HG03342 (cell line): ENCODE data around the gene SKIC8.

Experiments used
- ATAC-seq: cut with Tn5 transposase; IDR thresholded peaks from one replicate; pipeline ENCODE4 v1.9.1; 2021; ENCODE audit warnings: mild to moderate bottlenecking, moderate library complexity; ENCODE audit not compliant: unreplicated experiment

The SKIC8 gene

DNA sequence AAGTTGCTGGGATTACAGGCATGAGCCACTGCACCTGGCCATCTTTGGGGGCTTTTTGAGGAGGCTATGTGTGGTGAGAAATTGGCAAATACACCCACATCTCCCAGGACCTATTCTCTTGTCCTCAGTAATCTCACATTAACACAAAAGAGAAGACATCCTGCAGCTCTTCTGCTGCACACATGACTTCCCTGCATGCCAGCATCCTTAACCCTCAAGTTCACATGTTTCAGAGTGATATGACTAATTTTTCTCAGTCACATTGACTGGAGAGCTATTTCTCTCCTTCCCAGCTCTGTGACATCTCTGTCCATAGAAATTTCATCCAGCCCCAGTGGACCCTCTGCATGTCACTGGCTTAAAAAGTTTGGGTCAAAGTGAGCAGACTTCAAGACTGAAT is 1.9 kb upstream of the SKIC8 start:
- no peak for ATAC-seq

DNA sequence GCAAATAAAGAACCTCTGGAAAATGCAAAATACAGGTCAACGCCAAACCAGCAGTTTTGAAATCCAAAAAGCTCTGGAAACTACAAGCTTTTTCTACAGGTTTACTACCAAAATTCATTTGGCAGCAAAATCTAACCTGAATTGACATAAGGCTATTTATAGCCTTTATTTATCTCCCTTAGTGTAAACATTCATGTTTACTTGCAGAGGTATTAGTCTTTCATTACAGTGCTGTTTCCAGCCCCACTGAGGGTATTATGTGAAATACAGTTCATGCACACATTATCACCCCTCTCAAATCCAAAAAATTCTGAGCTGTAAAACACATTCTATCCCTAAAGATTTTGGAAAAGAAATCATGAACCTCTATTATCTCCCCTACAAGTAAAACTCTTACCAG is 7.2 kb downstream of the SKIC8 start:
- ATAC-seq = no peak

DNA sequence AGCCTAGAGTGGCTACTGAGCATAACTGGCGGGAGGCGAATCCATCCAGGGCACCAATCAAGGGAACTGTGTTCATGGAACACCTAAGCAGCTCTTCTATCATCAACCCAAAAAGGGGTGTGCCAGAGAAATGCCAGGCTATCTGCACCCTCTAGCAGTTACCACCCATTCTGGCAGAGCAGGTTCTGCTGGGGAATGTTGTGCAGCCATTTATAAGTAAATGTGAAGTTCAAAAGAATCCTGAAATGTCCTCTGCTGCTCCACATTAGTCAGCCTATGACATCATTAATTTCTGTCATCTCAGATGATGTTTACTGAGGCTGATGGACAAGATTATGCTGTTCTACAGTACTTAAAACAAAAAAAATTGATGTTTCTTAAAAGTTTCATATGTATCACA is 7.7 kb downstream of the SKIC8 start:
- ATAC-seq = no peak

DNA sequence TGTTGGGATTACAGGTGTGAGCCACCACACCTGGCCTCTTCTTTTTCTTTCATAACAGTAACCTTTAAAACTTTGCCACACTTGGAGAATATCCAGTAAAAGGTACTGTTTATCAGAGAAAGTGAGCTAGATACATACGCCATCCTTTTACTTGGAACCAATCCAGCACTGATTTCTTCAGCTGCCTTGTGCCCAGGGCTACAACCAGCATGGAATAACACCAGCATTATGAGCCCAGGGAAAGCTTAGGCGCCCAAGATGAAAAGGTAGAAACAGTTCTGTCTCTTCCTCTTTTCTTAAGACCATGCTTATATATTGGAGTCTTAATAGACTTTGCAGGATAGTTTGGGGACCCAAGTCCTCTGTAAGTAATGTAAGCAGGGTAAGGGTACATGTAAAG is 8.4 kb downstream of the SKIC8 start:
- no peak for ATAC-seq

DNA sequence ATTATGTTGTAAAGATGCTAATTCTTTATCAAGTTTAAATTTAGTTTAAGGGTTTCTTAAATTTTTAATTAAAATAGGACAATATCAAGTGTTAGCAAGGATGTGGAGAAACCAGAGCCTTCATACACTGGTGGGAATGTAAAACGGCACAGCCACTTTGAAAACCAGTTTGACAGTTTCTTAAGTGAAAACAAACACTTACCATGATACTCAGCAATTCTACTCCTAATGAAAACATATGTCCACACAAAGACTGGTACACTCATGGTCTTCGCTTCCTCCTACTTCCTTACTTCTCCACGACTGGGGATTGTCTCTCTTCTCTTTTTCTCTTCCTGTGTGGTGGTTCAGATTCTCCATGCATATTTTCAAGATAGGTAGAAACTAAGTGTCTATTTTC is 9.2 kb downstream of the SKIC8 start:
- no peak for ATAC-seq

DNA sequence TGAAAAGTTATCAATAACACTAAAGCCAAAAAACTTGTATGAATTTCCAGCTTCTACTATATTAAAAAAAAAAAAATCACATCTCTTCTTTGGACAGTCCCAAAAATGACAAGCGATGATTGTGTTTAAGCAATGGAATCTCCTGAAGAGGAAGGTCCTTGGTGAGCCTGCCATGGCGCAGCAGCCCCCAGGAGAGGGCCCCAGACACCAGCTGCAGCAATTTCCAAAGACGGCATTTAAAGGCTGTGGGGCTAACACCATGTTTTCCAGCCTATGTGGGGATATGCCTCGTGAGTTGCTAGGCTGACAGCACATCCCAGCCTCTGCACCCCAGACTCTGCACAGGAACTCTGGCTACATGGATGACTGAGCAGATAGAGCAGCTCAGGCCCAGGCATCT is 14.7 kb downstream of the SKIC8 start:
- no peak for ATAC-seq

DNA sequence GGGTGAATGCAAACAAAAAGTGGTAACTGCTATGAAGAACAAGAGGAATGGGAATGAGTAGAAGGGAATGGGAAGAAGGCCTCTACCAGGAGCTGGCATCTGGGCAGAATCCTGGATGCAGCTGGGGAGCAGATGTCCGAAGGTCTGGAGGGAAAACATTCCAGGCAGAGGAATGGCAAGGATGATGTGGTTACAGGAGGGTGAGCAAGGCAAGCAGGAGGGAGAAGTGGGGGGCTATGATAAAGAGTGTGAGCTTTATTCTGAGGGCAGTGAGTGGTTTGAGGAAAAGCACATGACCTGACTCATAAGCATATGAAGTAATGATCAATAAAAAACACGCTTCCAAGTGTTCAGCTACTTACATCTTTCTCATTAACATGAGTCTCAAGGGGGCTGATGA is 17.1 kb downstream of the SKIC8 start:
- ATAC-seq = no peak

GRCh38 chr15:78280319-78281072 is 18.9 kb downstream of the SKIC8 start:
- ATAC-seq = no peak

DNA sequence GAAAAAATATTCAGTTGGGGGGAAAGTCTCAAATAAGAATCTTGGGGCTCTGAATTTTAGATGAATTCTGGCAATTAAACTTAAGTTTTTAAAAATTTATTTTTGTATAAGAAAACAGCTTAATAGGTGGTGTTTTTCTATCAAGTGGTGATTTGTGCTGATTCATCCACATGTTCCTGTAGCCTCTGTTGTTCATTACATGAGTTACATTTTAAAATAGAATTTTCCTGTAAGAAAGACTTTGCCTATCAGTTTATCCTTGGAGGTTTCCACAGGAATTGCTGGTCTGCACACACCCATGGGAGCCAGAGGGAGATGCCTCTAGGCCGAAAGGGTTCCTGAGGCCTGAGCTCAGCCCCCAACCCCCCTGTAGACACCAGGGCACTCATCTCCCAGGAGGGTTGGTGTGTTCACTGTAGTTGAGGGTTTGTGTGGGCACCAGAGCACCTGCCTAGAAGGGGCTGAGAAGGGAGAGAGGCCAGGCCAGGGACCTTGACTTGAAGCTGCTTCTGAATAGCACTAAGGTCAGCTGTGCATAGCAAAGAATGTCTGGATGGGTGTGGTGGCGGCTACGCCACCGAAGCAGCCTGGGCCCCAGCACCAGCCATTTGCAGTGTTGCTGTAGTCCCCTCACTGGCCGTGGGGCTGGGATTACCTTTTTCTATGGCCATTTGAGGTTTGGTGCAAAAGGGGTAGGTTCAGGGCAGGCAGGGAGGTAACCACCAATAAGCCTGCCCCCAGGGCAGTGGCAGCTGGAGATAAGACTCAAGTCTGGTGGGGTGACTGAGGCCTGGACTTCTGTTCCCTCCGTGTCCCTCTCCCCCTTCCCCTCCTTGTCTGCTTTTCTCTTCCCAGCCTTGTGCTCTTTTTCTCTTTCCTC is 23.1 kb downstream of the SKIC8 start:
- no peak for ATAC-seq

DNA sequence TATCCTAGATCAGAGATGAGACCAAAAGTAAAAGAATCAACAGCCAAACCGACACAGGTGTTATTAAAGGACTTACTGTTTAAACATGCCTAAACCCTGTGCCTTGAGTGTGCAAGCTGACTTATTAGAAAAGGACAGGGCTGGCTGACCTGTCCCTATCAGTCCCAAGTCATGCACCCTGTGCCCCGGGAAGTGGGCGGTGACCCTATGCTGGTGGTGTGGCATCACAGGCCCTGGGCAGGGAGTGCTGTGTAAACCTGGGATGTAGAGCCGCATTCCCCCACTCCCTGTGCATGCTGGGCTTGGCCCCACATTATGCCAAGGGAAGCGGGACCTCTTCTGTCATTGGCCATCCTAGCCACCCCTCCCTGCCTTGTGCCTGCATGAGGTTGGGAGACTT is 24.4 kb downstream of the SKIC8 start:
- no peak for ATAC-seq

- ATAC-seq = no peak
Measured at GRCh38 chr15:78272776-78273175, 26.6 kb downstream of the SKIC8 start.

DNA sequence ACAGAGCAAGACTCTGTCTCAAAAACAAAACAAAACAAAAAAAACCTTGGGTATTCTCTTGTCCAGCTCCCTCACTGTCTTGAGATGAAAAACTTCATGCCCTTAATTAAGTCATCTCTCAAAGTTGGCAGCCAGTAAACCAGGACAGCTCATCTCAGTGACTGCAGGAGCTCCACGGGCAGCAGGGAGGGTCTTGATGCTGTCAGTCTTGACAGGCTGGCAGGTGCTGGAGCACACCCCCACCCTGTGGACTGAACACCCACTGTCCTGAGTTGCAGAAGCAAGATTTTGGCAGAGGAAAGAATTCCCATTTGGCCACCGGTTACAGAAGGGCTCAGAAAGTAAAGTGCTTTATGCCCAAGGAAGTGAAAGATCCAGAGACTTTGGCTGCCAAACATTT is 27.1 kb downstream of the SKIC8 start:
- ATAC-seq = no peak

DNA sequence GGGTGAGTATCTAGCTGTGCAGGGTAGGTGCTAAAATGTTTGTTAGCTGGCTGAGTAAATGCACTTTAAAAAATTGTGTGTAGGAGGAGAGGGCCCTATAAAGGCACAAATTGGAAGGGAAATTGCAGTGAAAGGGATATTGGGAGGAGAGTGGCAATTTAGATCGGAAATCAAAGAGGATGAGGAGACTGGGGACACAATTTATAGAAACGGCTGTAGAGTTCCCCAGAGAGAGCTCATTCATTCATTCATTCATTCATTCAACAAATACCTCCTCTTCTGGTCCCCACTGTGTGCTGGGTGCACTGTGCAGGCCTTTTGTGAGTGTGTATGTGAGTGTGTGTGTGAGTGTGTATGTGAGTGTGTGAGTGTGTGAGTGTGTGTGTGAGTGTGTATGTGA is 32.6 kb downstream of the SKIC8 start:
- no peak for ATAC-seq

DNA sequence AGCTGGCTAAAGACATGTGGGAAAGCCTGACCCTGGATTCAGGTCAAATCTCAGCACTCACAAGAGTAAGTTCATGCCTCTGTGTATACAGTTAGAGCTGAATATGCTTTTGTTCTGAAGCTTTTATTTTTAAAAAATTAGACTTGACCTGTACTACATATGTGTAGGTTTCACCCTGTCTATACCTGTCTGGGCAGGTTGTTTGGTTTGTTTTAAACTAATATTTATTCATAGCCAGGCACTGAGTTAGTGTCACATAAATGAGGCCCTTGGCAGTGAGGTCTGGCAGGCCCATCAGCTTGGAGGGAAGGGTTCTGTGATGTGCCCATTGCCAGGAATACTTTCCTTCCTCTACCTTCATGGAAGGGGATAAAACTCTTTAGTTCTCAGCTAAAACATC is 33.2 kb downstream of the SKIC8 start:
- ATAC-seq = no peak

- no peak for ATAC-seq
Measured at GRCh38 chr15:78265752-78266224, 33.6 kb downstream of the SKIC8 start.

DNA sequence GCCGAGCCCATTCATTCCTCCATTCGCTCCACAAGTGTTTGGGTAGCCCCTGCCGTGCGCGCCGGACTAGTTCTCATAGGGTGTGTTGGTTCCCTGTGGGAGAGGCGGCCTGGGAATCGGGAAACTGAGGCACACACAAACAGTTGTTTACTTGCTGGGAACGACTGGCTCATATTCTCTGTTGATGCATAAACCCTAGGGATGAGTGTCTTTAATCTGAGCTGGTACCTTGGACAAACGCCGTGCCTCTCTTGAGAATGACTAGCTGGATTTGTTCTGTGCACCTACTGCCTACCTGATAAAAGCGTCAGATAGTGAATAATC is 34.3 kb downstream of the SKIC8 start:
- no peak for ATAC-seq

DNA sequence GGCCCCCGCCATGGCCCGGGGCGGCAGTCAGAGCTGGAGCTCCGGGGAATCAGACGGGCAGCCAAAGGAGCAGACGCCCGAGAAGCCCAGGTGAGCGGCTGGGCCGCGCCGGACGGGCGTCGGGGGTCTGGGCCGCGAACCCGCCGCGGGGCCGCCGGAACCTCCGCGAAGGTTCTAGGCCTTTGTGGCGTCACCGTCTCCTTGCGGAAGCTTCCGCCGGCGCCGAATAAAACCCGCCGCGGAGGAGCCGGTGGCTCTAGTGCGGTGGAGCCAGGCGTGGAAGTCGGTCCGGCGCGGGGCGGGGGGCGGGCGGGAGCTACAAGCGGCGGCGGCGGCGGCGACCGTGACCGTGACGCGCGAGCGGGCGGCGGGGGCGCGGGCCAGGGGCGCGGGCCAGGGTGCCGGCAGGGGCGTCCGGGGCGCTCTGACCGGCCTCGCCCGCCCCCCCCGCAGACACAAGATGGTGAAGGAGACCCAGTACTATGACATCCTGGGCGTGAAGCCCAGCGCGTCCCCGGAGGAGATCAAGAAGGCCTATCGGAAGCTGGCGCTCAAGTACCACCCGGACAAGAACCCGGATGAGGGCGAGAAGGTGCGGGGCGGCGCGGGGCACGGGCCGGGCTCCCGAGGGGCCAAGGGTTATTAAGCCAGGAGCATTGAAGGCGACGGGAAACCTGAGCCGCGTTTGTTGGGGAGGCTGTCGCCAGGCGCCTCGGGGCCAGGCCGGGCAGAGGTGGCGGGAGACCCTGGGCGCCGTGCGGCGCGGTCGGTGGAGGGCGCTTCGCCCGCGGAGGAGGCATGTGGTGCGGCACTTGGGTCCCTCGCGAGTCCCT is 34.9 kb downstream of the SKIC8 start, which contains the start of gene DNAJA4:
Gene DNAJA4, plus strand, starts transcription at position 259 of the 833 bp plus-strand sequence. Its CDS starts 202 bp downstream, at position 461.
- ATAC-seq = no peak

GRCh38 chr15:78263907-78264303 is 35.5 kb downstream of the SKIC8 start:
- no peak for ATAC-seq

- ATAC-seq = no peak
Measured at GRCh38 chr15:78263351-78263781, 36.0 kb downstream of the SKIC8 start.

- ATAC-seq = no peak
Measured at GRCh38 chr15:78261062-78261461, 38.3 kb downstream of the SKIC8 start.

DNA sequence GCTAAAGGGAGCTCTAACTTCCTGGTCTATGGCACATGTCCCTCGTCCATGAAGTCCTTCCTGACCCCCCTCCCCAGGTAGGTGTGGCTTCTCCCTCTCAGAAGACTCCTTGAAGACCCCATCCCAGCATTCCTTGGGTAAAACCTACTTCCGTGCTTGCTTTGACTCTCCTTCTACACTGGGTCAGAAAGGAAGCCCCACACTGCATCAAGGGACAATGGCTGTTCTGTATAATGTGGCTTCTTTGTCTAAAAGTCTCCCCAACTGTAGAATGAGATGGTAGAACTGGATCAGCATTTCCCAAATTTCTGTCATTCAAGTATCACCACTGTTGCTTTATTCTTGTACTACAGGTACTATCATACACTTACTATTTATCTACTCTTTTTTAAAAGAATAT is 38.9 kb downstream of the SKIC8 start:
- ATAC-seq = no peak
